A673 (cell line): ENCODE measurements around the gene ETV6. TPM values are rescaled to one million over a fixed set of nuclear protein-coding genes. Genes with fewer than 3 reads are reported as not detected.

Source experiments
- BruUV-seq: library from RNA; stranded (reverse); fragments of 400-500 nt; replicated peaks from 2 replicates; lab custom pipeline; 2021; lab: Mats Ljungman, UMichigan
- CTCF ChIA-PET: fragments of 300-600 bp; sonication (Branson Sonifier 250); formaldehyde crosslinking; loops from one replicate; lab custom pipeline; 2022; ENCODE audit warnings: antibody characterized with exemption; lab: Charles Lee
- POLR2A ChIA-PET: fragments of 300-600 bp; sonication (Branson Sonifier 250); formaldehyde crosslinking; loops from one replicate; lab custom pipeline; 2022; ENCODE audit warnings: antibody characterized with exemption; ENCODE audit not compliant: low non-redundant PET; lab: Charles Lee
- DNase-seq: peaks from one replicate; pipeline ENCODE4 v3.0.0-alpha.2; 2015; ENCODE audit warnings: low spot score
- H3K27ac ChIP-seq: fragments of 200-600 bp; sonication (generic); 2 replicates; pipeline ENCODE4 v1.5.1; 2016; ENCODE audit warnings: mixed run types, low read depth, mild to moderate bottlenecking, mixed read lengths, antibody characterized with exemption, low read length; ENCODE audit not compliant: poor library complexity, severe bottlenecking
- H3K27me3 ChIP-seq: fragments of 200-600 bp; sonication (generic); replicated peaks from 2 replicates; pipeline ENCODE4 v1.6.1; 2017; ENCODE audit warnings: mixed run types, low read depth, mild to moderate bottlenecking, mixed read lengths, antibody characterized with exemption, low read length; ENCODE audit not compliant: insufficient read depth, poor library complexity
- H3K36me3 ChIP-seq: fragments of 200-600 bp; sonication (generic); 2 replicates; pipeline ENCODE4 v1.6.1; 2016; ENCODE audit warnings: mixed run types, mild to moderate bottlenecking, mixed read lengths, antibody characterized with exemption, low read length; ENCODE audit not compliant: insufficient read depth, poor library complexity, severe bottlenecking
- H3K4me1 ChIP-seq: fragments of 200-600 bp; sonication (generic); 2 replicates; pipeline ENCODE4 v1.6.1; 2017; ENCODE audit warnings: mixed run types, mild to moderate bottlenecking, mixed read lengths, antibody characterized with exemption, low read length; ENCODE audit not compliant: insufficient read depth, poor library complexity, severe bottlenecking
- H3K4me3 ChIP-seq: fragments of 200-600 bp; sonication (generic); 2 replicates; pipeline ENCODE4 v1.5.1; 2016; ENCODE audit warnings: low read depth, mixed run types, mild to moderate bottlenecking, mixed read lengths, low read length; ENCODE audit not compliant: poor library complexity, severe bottlenecking
- H3K9me3 ChIP-seq: fragments of 200-600 bp; sonication (generic); 2 replicates; pipeline ENCODE4 v1.6.1; 2016; ENCODE audit warnings: mixed run types, low read depth, mild to moderate bottlenecking, mixed read lengths, antibody characterized with exemption, low read length; ENCODE audit not compliant: poor library complexity, severe bottlenecking
- EZH2 ChIP-seq: fragments of 200-600 bp; sonication (generic); IDR thresholded peaks from 2 replicates; pipeline ENCODE4 v1.6.1; 2017; ENCODE audit warnings: borderline replicate concordance, low read depth, mild to moderate bottlenecking, mixed read lengths, antibody characterized with exemption, low read length; ENCODE audit not compliant: poor library complexity, severe bottlenecking
- intact Hi-C: fragments of 100-400 bp; cut with micrococcal nuclease; formaldehyde crosslinking; loops from one replicate; pipeline ENCODE4 v1.10.0; 2022; ENCODE audit not compliant: unreplicated experiment
- total RNA-seq: library from RNA; stranded (reverse); gene quantifications from 2 replicates; pipeline ENCODE4 v1.2.3, GENCODE V29; 2021
- TF ChIP-seq, protein P1 (sequence below): fragments of 300-800, 200-600 bp; sonication (generic); conservative IDR thresholded peaks from 2 replicates; pipeline ENCODE4 v1.5.1; 2017; ENCODE audit warnings: low read depth, mild to moderate bottlenecking, antibody characterized with exemption, low read length, moderate library complexity, mixed read lengths

The ETV6 gene
- total RNA-seq, 1 experiment from 2014 or later, result 32.4 TPM

DNA sequence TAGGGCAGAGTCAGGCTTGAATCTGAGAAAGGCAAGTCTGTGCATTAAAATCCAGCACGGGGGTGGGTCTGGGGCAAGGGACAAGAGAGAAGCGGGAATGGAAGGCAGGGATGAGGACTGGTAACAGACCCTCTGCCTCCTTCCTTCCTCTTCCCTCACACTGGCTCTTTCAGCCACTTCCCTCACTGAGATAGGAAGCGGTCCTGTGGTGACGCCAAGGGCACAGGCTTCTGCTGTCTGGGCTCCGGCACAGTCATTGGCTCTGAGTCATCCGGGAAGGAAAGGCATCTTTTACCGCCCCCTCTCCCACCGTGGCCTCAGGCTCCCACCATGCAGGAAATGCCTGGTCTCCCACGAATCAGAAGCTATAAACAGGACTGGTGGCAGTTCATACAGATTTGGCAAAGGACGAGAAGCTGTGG, 70.2 kb downstream of the ETV6 start:
- BruUV-seq, result no TSS peak
- Histone ChIP-seq H3K9me3 (no peaks in the 10 kb centered on the region), H3K4me1 (peaks cover 67% of the 10 kb centered on the region), H3K36me3 (no peaks in the 10 kb centered on the region), H3K27ac (peak overlapping the region; percentile 80), H3K27me3 (no peaks in the 10 kb centered on the region), H3K4me3 (no peak overlapping the region)
- intact Hi-C loops, result loop anchor here (5.0 to 10.0 kb wide), 3 partner anchors 67 to 158 kb away; no protein-coding TSS in a partner anchor
- no peak for TF ChIP-seq EZH2
- TF ChIP-seq, protein P1, sequence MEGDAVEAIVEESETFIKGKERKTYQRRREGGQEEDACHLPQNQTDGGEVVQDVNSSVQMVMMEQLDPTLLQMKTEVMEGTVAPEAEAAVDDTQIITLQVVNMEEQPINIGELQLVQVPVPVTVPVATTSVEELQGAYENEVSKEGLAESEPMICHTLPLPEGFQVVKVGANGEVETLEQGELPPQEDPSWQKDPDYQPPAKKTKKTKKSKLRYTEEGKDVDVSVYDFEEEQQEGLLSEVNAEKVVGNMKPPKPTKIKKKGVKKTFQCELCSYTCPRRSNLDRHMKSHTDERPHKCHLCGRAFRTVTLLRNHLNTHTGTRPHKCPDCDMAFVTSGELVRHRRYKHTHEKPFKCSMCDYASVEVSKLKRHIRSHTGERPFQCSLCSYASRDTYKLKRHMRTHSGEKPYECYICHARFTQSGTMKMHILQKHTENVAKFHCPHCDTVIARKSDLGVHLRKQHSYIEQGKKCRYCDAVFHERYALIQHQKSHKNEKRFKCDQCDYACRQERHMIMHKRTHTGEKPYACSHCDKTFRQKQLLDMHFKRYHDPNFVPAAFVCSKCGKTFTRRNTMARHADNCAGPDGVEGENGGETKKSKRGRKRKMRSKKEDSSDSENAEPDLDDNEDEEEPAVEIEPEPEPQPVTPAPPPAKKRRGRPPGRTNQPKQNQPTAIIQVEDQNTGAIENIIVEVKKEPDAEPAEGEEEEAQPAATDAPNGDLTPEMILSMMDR, result no peak
- CTCF ChIA-PET, result no interaction called here
- peak; percentile 96 for DNase-seq
- POLR2A ChIA-PET, result interaction anchor here (0.6 to 0.7 kb wide), 2 partner anchors 81 to 1379 kb away, joined by 3 read pairs; no protein-coding TSS in a partner anchor

DNA sequence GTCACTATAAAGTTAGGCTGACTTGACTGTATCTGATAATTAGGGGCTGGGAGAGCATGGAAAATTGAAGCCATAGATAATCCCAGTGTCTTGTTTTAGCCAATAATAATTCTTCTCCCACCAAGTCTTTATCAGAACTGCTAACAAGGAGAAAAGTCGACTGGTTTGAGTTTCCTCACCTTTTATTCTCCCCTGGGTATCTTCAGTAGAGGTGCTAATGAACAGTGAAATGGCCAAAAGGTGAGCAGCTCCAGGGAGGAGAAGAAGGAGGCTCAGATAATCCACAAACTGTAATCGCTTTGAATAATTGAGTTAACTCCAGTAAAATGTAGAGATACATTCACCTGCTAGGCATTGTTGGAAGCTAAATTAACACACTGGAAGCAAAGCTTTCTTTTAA, 72.6 kb downstream of the ETV6 start:
- Histone ChIP-seq H3K27me3 (no peaks in the 10 kb centered on the region), H3K27ac (no peak overlapping the region), H3K36me3 (no peaks in the 10 kb centered on the region), H3K4me3 (no peak overlapping the region), H3K4me1 (peaks cover 71% of the 10 kb centered on the region), H3K9me3 (no peaks in the 10 kb centered on the region)
- no peak for DNase-seq
- ChIA-PET POLR2A (no interaction called here), CTCF (no interaction called here)
- BruUV-seq, result no TSS peak
- intact Hi-C loops, result no loop called here
- TF ChIP-seq EZH2, result no peak
- TF ChIP-seq, protein P1, result no peak

DNA sequence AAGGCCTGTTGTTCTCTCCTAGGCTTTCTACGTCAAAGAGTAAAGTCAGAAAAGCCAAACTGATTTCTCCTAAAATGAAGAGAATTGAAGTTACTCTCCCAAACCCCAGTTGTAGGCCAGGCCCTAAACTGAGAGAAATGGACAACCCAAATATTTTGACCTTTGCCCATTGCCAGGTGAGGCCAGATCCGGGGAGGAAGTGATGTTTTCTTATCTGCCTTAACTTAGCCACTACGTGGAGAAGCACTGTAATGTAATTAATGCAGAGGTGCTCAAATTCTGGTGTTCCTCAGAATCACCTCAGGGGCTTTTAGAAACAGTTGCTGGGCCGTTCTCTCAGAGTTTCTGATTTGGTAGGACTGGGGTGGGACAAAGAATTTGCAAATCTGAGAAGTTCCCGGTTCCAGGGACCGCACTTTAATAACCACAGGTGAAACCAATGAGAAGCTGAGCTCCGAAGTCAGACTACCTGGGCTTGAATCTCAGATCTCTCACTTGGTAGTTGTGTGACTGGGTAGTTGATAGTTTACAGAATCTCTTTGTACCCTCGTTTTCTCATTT, 73.2 kb downstream of the ETV6 start:
- BruUV-seq, result no TSS peak
- H3K9me3 ChIP-seq, result no peaks in the 10 kb centered on the region
- intact Hi-C loops, result no loop called here

More for the DNA sequence above, 73.2 kb downstream of the ETV6 start:
- peaks cover 65% of the 10 kb centered on the region for H3K4me1 ChIP-seq
- no peaks in the 10 kb centered on the region for H3K27me3 ChIP-seq
- no peaks in the 10 kb centered on the region for H3K36me3 ChIP-seq
- ChIA-PET POLR2A (no interaction called here), CTCF (no interaction called here)
- no peak for DNase-seq
- H3K4me3 ChIP-seq, result no peak overlapping the region
- no peak overlapping the region for H3K27ac ChIP-seq
- TF ChIP-seq EZH2, result no peak
- TF ChIP-seq, protein P1, result no peak
